HEK293 (cell line): ENCODE measurements around the gene IDH3A.
A peak's percentile ranks its signal among the peaks of the same experiment; 100 is the strongest.

Experiments
- CTCF ChIA-PET: fragments of 350-600 bp; formaldehyde crosslinking; extraction: SDS; loops from one replicate; lab custom pipeline; 2021; ENCODE audit warnings: antibody characterized with exemption; lab: Yijun Ruan, JAX
- POLR2A ChIA-PET: fragments of 300-600 bp; formaldehyde crosslinking; extraction: SDS; loops from one replicate; lab custom pipeline; 2020; ENCODE audit warnings: antibody characterized with exemption, inconsistent platforms; lab: Yijun Ruan, JAX
- H3K27ac ChIP-seq: fragments of 200-500 bp; sonication (Bioruptor generic); 2 replicates; pipeline ENCODE4 v1.5.1; 2014; ENCODE audit warnings: low read depth, low read length, control low read depth, inconsistent platforms; ENCODE audit errors: extremely low read depth
- H3K36me3 ChIP-seq, 2 experiments: fragments of 200-500 bp in 1 of 2; sonication (Bioruptor generic) in 1 of 2; 1 replicate in 1 of 2; 2 replicates in 1 of 2; pipeline ENCODE4 v1.5.1; 2014 to 2017; ENCODE audit warnings: inconsistent platforms in 2 of 2, low read length in 2 of 2; ENCODE audit not compliant: control insufficient read depth in 2 of 2, insufficient read depth in 1 of 2
- H3K4me1 ChIP-seq: fragments of 200-500 bp; sonication (Bioruptor generic); 2 replicates; pipeline ENCODE4 v1.5.1; 2014; ENCODE audit warnings: mild to moderate bottlenecking, low read length, inconsistent platforms; ENCODE audit not compliant: control insufficient read depth, insufficient read depth
- H3K4me3 ChIP-seq: 2 replicates; pipeline ENCODE4 v1.5.1; 2011; ENCODE audit warnings: low read depth, mild to moderate bottlenecking, control low read depth, low read length, moderate library complexity
- H3K9me3 ChIP-seq: fragments of 200-500 bp; sonication (Bioruptor generic); 2 replicates; pipeline ENCODE4 v1.5.1; 2014; ENCODE audit warnings: low read depth, low read length, inconsistent platforms; ENCODE audit not compliant: control insufficient read depth, insufficient read depth
- BCL11A ChIP-seq: fragments of 450-650 bp; formaldehyde crosslinking; IDR thresholded peaks from 2 replicates; pipeline ENCODE4 v1.5.1; 2016; ENCODE audit warnings: low read depth, missing biosample characterization, missing genetic modification characterization
- CTCF ChIP-seq: fragments of 450-650 bp; formaldehyde crosslinking; IDR thresholded peaks from 2 replicates; pipeline ENCODE4 v1.5.1; 2016; ENCODE audit warnings: missing biosample characterization, missing genetic modification characterization
- GLI2 ChIP-seq: fragments of 450-650 bp; formaldehyde crosslinking; IDR thresholded peaks from 2 replicates; pipeline ENCODE4; 2017; ENCODE audit warnings: missing biosample characterization, missing genetic modification characterization, low read depth, borderline replicate concordance
- IKZF3 ChIP-seq: fragments of 450-650 bp; IDR thresholded peaks from 2 replicates; pipeline ENCODE4 v1.5.0; 2018; ENCODE audit warnings: missing biosample characterization, mild to moderate bottlenecking, missing genetic modification characterization, moderate library complexity
- KLF7 ChIP-seq: fragments of 450-650 bp; formaldehyde crosslinking; IDR thresholded peaks from 2 replicates; pipeline ENCODE4 v1.5.1; 2016; ENCODE audit warnings: missing biosample characterization, missing genetic modification characterization, borderline replicate concordance
- ZBTB17 ChIP-seq: fragments of 450-650 bp; formaldehyde crosslinking; IDR thresholded peaks from 2 replicates; pipeline ENCODE4 v1.5.1; 2016; ENCODE audit warnings: missing biosample characterization, missing genetic modification characterization
- ZBTB49 ChIP-seq: fragments of 450-650 bp; formaldehyde crosslinking; IDR thresholded peaks from 2 replicates; pipeline ENCODE4 v1.5.1; 2016; ENCODE audit warnings: missing biosample characterization, missing genetic modification characterization, low read depth
- ZNF10 ChIP-seq: fragments of 450-650 bp; formaldehyde crosslinking; IDR thresholded peaks from 2 replicates; pipeline ENCODE4 v1.5.1; 2017; ENCODE audit warnings: missing biosample characterization, missing genetic modification characterization
- ZNF18 ChIP-seq: fragments of 450-650 bp; formaldehyde crosslinking; IDR thresholded peaks from 2 replicates; pipeline ENCODE4 v1.5.1; 2016; ENCODE audit warnings: missing biosample characterization, missing genetic modification characterization
- ZNF366 ChIP-seq: fragments of 450-650 bp; formaldehyde crosslinking; conservative IDR thresholded peaks from 2 replicates; pipeline ENCODE4 v1.5.1; 2016; ENCODE audit warnings: missing biosample characterization, missing genetic modification characterization
- ZNF529 ChIP-seq: fragments of 450-650 bp; formaldehyde crosslinking; IDR thresholded peaks from 2 replicates; pipeline ENCODE4 v1.5.1; 2017; ENCODE audit warnings: missing genetic modification characterization, missing biosample characterization; ENCODE audit not compliant: insufficient replicate concordance
- ZNF610 ChIP-seq: fragments of 450-650 bp; formaldehyde crosslinking; IDR thresholded peaks from 2 replicates; pipeline ENCODE4 v1.5.1; 2016; ENCODE audit warnings: missing biosample characterization, missing genetic modification characterization, borderline replicate concordance
- ZNF621 ChIP-seq: fragments of 450-650 bp; formaldehyde crosslinking; IDR thresholded peaks from 2 replicates; pipeline ENCODE4 v1.5.1; 2017; ENCODE audit warnings: missing biosample characterization, missing genetic modification characterization
- ZNF654 ChIP-seq: fragments of 450-650 bp; formaldehyde crosslinking; IDR thresholded peaks from 2 replicates; pipeline ENCODE4 v1.5.1; 2016; ENCODE audit warnings: low read depth, missing biosample characterization, missing genetic modification characterization
- ZNF701 ChIP-seq: fragments of 450-650 bp; formaldehyde crosslinking; IDR thresholded peaks from 2 replicates; pipeline ENCODE4 v1.5.1; 2016; ENCODE audit warnings: missing biosample characterization, missing genetic modification characterization
- ZNF843 ChIP-seq: fragments of 450-650 bp; formaldehyde crosslinking; IDR thresholded peaks from 2 replicates; pipeline ENCODE4 v1.5.1; 2016; ENCODE audit warnings: missing biosample characterization, missing genetic modification characterization
- TF ChIP-seq, protein P1 (sequence below): fragments of 450-650 bp; formaldehyde crosslinking; IDR thresholded peaks from 2 replicates; pipeline ENCODE4 v1.5.1; 2016; ENCODE audit warnings: missing biosample characterization, missing genetic modification characterization

Gene IDH3A

GRCh38 chr15:78194568-78194925, 45.4 kb downstream of the IDH3A start:
- no peak overlapping the region for H3K4me3 ChIP-seq
- CTCF ChIA-PET = interaction anchor here (0.9 to 5.9 kb wide), 17 partner anchors 9 to 267 kb away, joined by 3 to 83 read pairs (median 13); no protein-coding TSS in a partner anchor
- no peak overlapping the region for H3K27ac ChIP-seq
- POLR2A ChIA-PET = no interaction called here
- H3K36me3 ChIP-seq = no peaks in the 10 kb centered on the region
- H3K4me1 ChIP-seq = no peaks in the 10 kb centered on the region
- TF ChIP-seq, protein P1, sequence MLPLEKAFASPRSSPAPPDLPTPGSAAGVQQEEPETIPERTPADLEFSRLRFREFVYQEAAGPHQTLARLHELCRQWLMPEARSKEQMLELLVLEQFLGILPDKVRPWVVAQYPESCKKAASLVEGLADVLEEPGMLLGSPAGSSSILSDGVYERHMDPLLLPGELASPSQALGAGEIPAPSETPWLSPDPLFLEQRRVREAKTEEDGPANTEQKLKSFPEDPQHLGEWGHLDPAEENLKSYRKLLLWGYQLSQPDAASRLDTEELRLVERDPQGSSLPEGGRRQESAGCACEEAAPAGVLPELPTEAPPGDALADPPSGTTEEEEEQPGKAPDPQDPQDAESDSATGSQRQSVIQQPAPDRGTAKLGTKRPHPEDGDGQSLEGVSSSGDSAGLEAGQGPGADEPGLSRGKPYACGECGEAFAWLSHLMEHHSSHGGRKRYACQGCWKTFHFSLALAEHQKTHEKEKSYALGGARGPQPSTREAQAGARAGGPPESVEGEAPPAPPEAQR = no peak
- TF ChIP-seq ZNF621 (tag by site-specific recombination) = no peak
- no peak for TF ChIP-seq ZNF843 (tag by site-specific recombination)
- no peak for TF ChIP-seq ZBTB49 (tag by site-specific recombination)
- TF ChIP-seq ZNF18 (tag by site-specific recombination) = no peak
- no peaks in the 10 kb centered on the region; the same call in 1 of the 2 replicates for H3K9me3 ChIP-seq

DNA sequence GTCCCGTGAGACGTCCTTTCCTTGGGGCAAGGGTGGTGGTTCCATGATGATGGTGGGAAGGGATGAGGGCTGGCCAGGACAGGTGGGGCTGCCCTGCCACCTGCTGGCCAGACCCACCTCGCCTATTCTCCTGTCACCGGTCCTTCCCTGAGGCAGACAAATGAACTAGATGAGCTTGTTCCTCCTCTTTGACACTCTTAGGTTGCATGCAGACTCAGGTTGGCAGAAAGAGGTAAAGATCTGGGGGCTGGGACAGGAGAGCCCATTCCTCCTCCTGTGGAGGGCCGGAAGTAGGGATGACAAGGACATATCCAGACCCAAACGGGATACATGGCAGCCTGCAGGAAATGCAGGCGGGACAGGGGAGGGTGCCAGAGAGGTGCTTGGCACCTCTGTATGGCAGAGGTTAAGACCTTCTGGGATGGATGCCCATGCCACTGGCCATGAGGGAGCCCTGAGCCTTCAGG, 46.6 kb downstream of the IDH3A start:
- no peaks in the 10 kb centered on the region for H3K9me3 ChIP-seq
- H3K36me3 ChIP-seq = no peaks in the 10 kb centered on the region
- TF ChIP-seq ZNF10 (tag by site-specific recombination) = 0 out of 2 replicates have a peak, but pooled peaks have one; percentile 19
- no peak for TF ChIP-seq ZNF610
- TF ChIP-seq CTCF (tag by site-specific recombination) = peak; percentile 83
- TF ChIP-seq BCL11A = no peak
- TF ChIP-seq ZNF654 (tag by site-specific recombination) = peak; percentile 62
- TF ChIP-seq IKZF3 (tag by site-specific recombination) = peak; percentile 37; the same call in 1 of the 2 replicates
- TF ChIP-seq ZBTB17 (tag by site-specific recombination) = 0 out of 2 replicates have a peak, but pooled peaks have one; percentile 13
- TF ChIP-seq ZNF366 (tag by site-specific recombination) = 0 out of 2 replicates have a peak, but pooled peaks have one; percentile 31
- no peak for TF ChIP-seq GLI2
- no peak for TF ChIP-seq KLF7 (tag by site-specific recombination)
- no peak for TF ChIP-seq ZNF529 (tag by site-specific recombination)
- TF ChIP-seq ZNF701 (tag by site-specific recombination) = no peak
- H3K4me3 ChIP-seq = no peak overlapping the region
- H3K4me1 ChIP-seq = no peaks in the 10 kb centered on the region
- H3K27ac ChIP-seq = no peak overlapping the region
- CTCF ChIA-PET = interaction anchor here (0.6 to 5.9 kb wide), 48 partner anchors 9 to 360 kb away, joined by 3 to 83 read pairs (median 4); partner anchors contain the start of genes CIB2 and IDH3A
- POLR2A ChIA-PET = no interaction called here
